Middle frontal gyrus (tissue), 1 donor: Measurements from ENCODE around the gene ONECUT1.

ENCODE experiments used
- DNase-seq: peaks from one replicate; pipeline ENCODE4 v3.0.0-alpha.2; 2015; ENCODE audit warnings: low spot score; ENCODE audit errors: extremely low spot score

The ONECUT1 gene

GRCh38 chr15:52797625-52798501 lies 7.7 kb upstream of the ONECUT1 start:
- DNase-seq, result no peak

GRCh38 chr15:52796753-52797520 lies 6.8 kb upstream of the ONECUT1 start:
- no peak for DNase-seq

- no peak for DNase-seq
These were observed 6.0 kb upstream of the ONECUT1 start for GRCh38 chr15:52796228-52796521.

GRCh38 chr15:52795464-52796227 lies 5.5 kb upstream of the ONECUT1 start:
- no peak for DNase-seq

GRCh38 chr15:52794665-52795463 lies 4.7 kb upstream of the ONECUT1 start:
- DNase-seq, result no peak

GRCh38 chr15:52791776-52792175 lies 1.6 kb upstream of the ONECUT1 start:
- no peak for DNase-seq

- no peak for DNase-seq
These were observed 1.0 kb upstream of the ONECUT1 start for GRCh38 chr15:52790941-52791751.

- DNase-seq, result no peak
These were observed 451 bp downstream of the ONECUT1 start for GRCh38 chr15:52789601-52790168.

GRCh38 chr15:52789008-52789600 lies 1.0 kb downstream of the ONECUT1 start:
- no peak for DNase-seq

- DNase-seq, result no peak
These were observed 1.8 kb downstream of the ONECUT1 start for GRCh38 chr15:52788099-52788986.

GRCh38 chr15:52787549-52788098 lies 2.5 kb downstream of the ONECUT1 start:
- no peak for DNase-seq

GRCh38 chr15:52787123-52787503 lies 3.0 kb downstream of the ONECUT1 start:
- no peak for DNase-seq

GRCh38 chr15:52786436-52787122 lies 3.6 kb downstream of the ONECUT1 start:
- DNase-seq, result no peak

- no peak for DNase-seq
These were observed 4.3 kb downstream of the ONECUT1 start for GRCh38 chr15:52785672-52786406.

GRCh38 chr15:52784799-52785671 lies 5.1 kb downstream of the ONECUT1 start:
- DNase-seq, result no peak
